ENCODE measurements around the gene SELENOK. TPM values are rescaled to one million over a fixed set of nuclear protein-coding genes. Genes with fewer than 3 reads are reported as not detected.
A peak's percentile ranks its signal among the peaks of the same experiment; 100 is the strongest.

SELENOK gene
- total RNA-seq, 2 donors from 2014 or later, result 46.0 to 52.9 TPM

DNA sequence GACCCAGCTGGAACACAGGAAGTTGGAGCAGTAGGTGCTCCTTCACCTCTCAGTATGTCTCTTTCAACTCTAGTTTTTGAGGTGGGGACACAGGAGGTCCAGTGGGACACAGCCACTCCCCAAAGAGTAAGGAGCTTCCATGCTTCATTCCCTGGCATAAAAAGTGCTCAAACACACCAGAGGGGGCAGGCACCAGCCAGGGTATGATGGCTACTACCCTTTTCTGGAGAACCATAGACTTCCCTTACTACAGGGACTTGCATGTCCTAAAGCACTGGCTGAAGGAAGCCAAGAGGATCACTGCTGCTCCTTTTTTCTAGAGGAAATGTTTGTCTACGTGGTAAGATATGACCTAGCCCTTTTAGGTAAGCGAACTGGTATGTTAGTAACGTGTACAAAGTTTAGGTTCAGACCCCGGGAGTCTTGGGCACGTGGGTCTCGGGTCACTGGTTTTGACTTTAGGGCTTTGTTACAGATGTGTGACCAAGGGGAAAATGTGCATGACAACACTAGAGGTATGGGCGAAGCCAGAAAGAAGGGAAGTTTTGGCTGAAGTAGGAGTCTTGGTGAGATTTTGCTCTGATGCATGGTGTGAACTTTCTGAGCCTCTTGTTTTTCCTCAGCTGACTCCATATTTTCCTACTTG is 33.4 kb downstream of the SELENOK start:
- no peak for DNase-seq
- H3K4me1 ChIP-seq, result no peaks in the 10 kb centered on the region
- no peaks in the 10 kb centered on the region for H3K27me3 ChIP-seq
- H3K36me3 ChIP-seq, result no peaks in the 10 kb centered on the region
- intact Hi-C loops (cut with DNase I), result no loop called here
- H3K4me3 ChIP-seq, result no peak overlapping the region
- TF ChIP-seq, protein P1, sequence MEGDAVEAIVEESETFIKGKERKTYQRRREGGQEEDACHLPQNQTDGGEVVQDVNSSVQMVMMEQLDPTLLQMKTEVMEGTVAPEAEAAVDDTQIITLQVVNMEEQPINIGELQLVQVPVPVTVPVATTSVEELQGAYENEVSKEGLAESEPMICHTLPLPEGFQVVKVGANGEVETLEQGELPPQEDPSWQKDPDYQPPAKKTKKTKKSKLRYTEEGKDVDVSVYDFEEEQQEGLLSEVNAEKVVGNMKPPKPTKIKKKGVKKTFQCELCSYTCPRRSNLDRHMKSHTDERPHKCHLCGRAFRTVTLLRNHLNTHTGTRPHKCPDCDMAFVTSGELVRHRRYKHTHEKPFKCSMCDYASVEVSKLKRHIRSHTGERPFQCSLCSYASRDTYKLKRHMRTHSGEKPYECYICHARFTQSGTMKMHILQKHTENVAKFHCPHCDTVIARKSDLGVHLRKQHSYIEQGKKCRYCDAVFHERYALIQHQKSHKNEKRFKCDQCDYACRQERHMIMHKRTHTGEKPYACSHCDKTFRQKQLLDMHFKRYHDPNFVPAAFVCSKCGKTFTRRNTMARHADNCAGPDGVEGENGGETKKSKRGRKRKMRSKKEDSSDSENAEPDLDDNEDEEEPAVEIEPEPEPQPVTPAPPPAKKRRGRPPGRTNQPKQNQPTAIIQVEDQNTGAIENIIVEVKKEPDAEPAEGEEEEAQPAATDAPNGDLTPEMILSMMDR (IDR thresholded peaks at IDR 0.05), result no peak
- no peak overlapping the region for H3K27ac ChIP-seq
- no peak overlapping the region for H3K9ac ChIP-seq (ENCODE audit: low read depth in 2 of 2, low read length in 2 of 2)
- no peaks in the 10 kb centered on the region for H3K9me3 ChIP-seq

DNA sequence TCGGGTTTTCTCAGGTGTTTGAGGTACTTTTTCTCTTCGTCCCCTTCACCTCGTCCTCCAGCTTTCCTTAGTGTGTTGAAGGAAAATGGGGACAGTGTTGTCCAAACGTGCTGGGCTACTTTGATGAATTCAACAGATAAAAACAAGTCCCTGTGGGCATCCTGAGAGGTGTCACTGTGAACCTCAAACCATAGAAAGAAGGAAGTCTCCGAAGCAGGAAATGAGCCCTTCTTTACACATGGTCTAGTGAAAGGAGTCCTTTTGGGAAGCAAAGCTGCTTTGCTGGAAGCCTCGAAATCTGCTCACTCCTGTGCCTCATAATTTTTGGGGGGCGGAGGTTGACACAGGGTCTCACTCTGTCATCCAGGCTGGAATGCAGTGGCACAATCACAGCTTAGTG is 34.7 kb downstream of the SELENOK start:
- intact Hi-C loops (cut with DNase I), result no loop called here
- no peaks in the 10 kb centered on the region for H3K27me3 ChIP-seq
- DNase-seq, result no peak

DNA sequence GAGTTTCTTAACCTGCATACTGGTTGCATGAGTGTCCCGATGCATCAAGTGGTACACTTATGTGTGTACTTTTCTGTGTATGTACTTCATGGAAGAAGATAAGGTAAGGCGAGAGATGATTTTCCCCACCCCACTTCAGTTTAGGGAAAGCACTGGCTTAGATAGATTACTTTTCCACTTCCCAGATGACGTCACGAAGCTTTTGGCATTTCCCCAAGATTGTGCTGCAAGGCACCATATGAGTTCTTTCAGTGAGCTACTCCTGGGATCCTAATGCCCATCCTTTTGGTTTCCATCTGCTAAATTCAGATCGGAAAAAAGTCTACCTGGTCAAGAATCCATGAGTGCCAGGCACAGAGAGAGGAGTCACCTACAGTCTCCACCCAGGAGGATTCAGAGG is 40.8 kb downstream of the SELENOK start:
- H3K4me1 ChIP-seq, result no peaks in the 10 kb centered on the region
- H3K9me3 ChIP-seq, result no peaks in the 10 kb centered on the region
- H3K27me3 ChIP-seq, result no peaks in the 10 kb centered on the region
- no peaks in the 10 kb centered on the region for H3K36me3 ChIP-seq
- intact Hi-C loops (cut with DNase I), result no loop called here
- no peak overlapping the region for H3K27ac ChIP-seq
- no peak overlapping the region for H3K9ac ChIP-seq (ENCODE audit: low read depth in 2 of 2, low read length in 2 of 2)
- peak; percentile 50 for DNase-seq
- TF ChIP-seq, protein P1 (IDR thresholded peaks at IDR 0.05), result no peak
- no peak overlapping the region for H3K4me3 ChIP-seq

More for the DNA sequence above, 34.7 kb downstream of the SELENOK start:
- Histone ChIP-seq H3K4me3 (no peak overlapping the region), H3K9me3 (no peaks in the 10 kb centered on the region), H3K27ac (no peak overlapping the region), H3K36me3 (no peaks in the 10 kb centered on the region), H3K4me1 (no peaks in the 10 kb centered on the region), H3K9ac (ENCODE audit: low read depth in 2 of 2, low read length in 2 of 2) (no peak overlapping the region)
- TF ChIP-seq, protein P1 (IDR thresholded peaks at IDR 0.05), result no peak

DNA sequence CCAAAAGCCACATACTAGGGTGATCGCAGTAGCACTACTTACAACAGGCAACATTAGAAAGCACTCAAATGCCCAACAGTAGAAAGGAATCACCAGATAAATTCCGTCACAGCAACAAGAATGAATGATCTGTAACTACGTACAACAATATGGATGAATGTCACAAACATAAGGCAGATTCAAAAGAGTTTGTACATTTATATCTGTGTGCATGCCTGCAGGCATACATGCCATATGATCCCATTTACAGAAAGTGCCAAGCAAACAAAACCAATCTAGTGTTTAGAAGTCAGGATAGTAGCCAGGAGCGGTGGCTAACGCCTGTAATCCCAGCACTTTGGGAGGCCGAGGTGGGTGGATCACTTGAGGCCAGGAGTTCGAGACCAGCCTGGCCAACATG is 41.7 kb downstream of the SELENOK start:
- TF ChIP-seq, protein P1 (IDR thresholded peaks at IDR 0.05), result no peak
- DNase-seq, result no peak
- no peaks in the 10 kb centered on the region for H3K27me3 ChIP-seq
- no peak overlapping the region for H3K27ac ChIP-seq
- no peak overlapping the region for H3K4me3 ChIP-seq
- no peak overlapping the region for H3K9ac ChIP-seq (ENCODE audit: low read depth in 2 of 2, low read length in 2 of 2)
- intact Hi-C loops (cut with DNase I), result no loop called here
- H3K4me1 ChIP-seq, result no peaks in the 10 kb centered on the region
- no peaks in the 10 kb centered on the region for H3K9me3 ChIP-seq
- no peaks in the 10 kb centered on the region for H3K36me3 ChIP-seq

DNA sequence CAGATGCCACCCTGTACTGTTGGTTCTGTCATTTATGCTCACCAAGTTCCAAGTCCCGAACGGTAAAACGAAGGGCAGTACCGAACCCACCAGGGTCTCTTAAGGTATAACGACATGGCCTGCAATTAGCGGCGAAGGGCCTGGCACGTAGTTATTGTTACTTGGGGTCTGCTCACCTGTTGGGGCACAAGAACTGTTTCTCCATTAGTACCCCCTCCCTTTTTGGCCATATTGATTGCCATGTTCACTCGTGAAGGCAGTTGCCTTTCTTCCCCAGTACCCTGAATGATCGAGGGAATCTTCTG is 44.9 kb downstream of the SELENOK start:
- Histone ChIP-seq H3K27ac (no peak overlapping the region), H3K36me3 (no peaks in the 10 kb centered on the region), H3K9ac (ENCODE audit: low read depth in 2 of 2, low read length in 2 of 2) (peak overlapping the region in 1 of 2 donors; percentile 62), H3K9me3 (no peaks in the 10 kb centered on the region), H3K4me1 (peaks cover 8% of the 10 kb centered on the region), H3K4me3 (peak overlapping the region; percentile 83), H3K27me3 (no peaks in the 10 kb centered on the region)
- no peak for DNase-seq
- intact Hi-C loops (cut with DNase I), result no loop called here
- TF ChIP-seq, protein P1 (IDR thresholded peaks at IDR 0.05), result no peak

Measured in colonic mucosa (tissue), 4 donors.